Liver (tissue), 9 donors: ENCODE measurements around the gene HELZ2. TPM values are rescaled to one million over a fixed set of nuclear protein-coding genes. Genes with fewer than 3 reads are reported as not detected.

Experiments used
- DNase-seq: peaks from one replicate; pipeline ENCODE4 v3.0.0-alpha.2; 2017; ENCODE audit warnings: low spot score
- H3K27ac ChIP-seq, 2 donors: one replicate each; pipeline ENCODE4 v1.7.0; 2013; ENCODE audit warnings: inconsistent platforms in 2 of 2, low read length in 2 of 2, control low read depth in 1 of 2, low read depth in 1 of 2, mild to moderate bottlenecking in 1 of 2
- H3K27me3 ChIP-seq, 4 donors: one replicate each; pipeline versions ENCODE4 v1.6.1 to v1.7.0; 2013; ENCODE audit warnings: low read length in 3 of 4, inconsistent platforms in 1 of 4, mild to moderate bottlenecking in 1 of 4, moderate library complexity in 1 of 4; ENCODE audit not compliant: control insufficient read depth in 4 of 4, insufficient read depth in 4 of 4
- H3K36me3 ChIP-seq, 4 donors: one replicate each; pipeline versions ENCODE4 v1.6.1 to v1.7.0; 2013; ENCODE audit warnings: low read length in 3 of 4, mild to moderate bottlenecking in 3 of 4, low read depth in 1 of 4, moderate library complexity in 1 of 4; ENCODE audit not compliant: control insufficient read depth in 4 of 4, insufficient read depth in 3 of 4
- H3K4me1 ChIP-seq, 4 donors: one replicate each; pipeline versions ENCODE4 v1.6.1 to v1.7.0; 2013; ENCODE audit warnings: low read length in 3 of 4, mild to moderate bottlenecking in 3 of 4, moderate library complexity in 1 of 4; ENCODE audit not compliant: control insufficient read depth in 4 of 4, insufficient read depth in 4 of 4
- H3K4me3 ChIP-seq, 3 donors: one replicate each; pipeline versions ENCODE4 v1.6.1 to v1.7.0; 2013; ENCODE audit warnings: low read length in 3 of 3, control low read depth in 1 of 3, low read depth in 1 of 3, mild to moderate bottlenecking in 1 of 3
- H3K9ac ChIP-seq, 2 donors: one replicate each; pipeline ENCODE4 v1.7.0; 2013; ENCODE audit warnings: low read length in 2 of 2, mild to moderate bottlenecking in 2 of 2, moderate library complexity in 2 of 2, control low read depth in 1 of 2, low read depth in 1 of 2
- H3K9me3 ChIP-seq, 4 donors: one replicate each; pipeline versions ENCODE4 v1.6.1 to v1.7.0; 2013; ENCODE audit warnings: low read length in 3 of 4; ENCODE audit not compliant: control insufficient read depth in 4 of 4
- CTCF ChIP-seq: fragments of 150-350 bp; IDR thresholded peaks from 2 replicates; pipeline ENCODE4 v1.5.1; 2017; ENCODE audit warnings: improper control_type of control experiment, low read depth, low read length; ENCODE audit not compliant: missing input control
- EGR1 ChIP-seq, 2 donors: IDR thresholded peaks; 2 replicates each; pipeline ENCODE4 v1.6.1; 2016 to 2018; ENCODE audit warnings: antibody characterized with exemption in 2 of 2, low read depth in 2 of 2
- FOXA1 ChIP-seq: IDR thresholded peaks from 2 replicates; pipeline ENCODE4 v1.6.1; 2016; ENCODE audit warnings: antibody characterized with exemption
- HNF4A ChIP-seq, 2 donors: conservative IDR thresholded peaks; 2 replicates each; pipeline ENCODE4 v1.6.1; 2016; ENCODE audit warnings: antibody characterized with exemption in 2 of 2, mild to moderate bottlenecking in 2 of 2
- HNF4G ChIP-seq: IDR thresholded peaks from 2 replicates; pipeline ENCODE4 v1.6.1; 2016; ENCODE audit warnings: antibody characterized with exemption
- NR2F2 ChIP-seq: IDR thresholded peaks from 2 replicates; pipeline ENCODE4 v1.6.1; 2016; ENCODE audit warnings: antibody characterized with exemption
- REST ChIP-seq: IDR thresholded peaks from 2 replicates; pipeline ENCODE4 v1.6.1; 2016; ENCODE audit warnings: antibody characterized with exemption, mild to moderate bottlenecking
- RXRA ChIP-seq, 2 donors: IDR thresholded peaks; 2 replicates each; pipeline ENCODE4 v1.6.1; 2017 to 2018; ENCODE audit warnings: antibody characterized with exemption in 2 of 2, mild to moderate bottlenecking in 1 of 2
- TAF1 ChIP-seq: conservative IDR thresholded peaks from 2 replicates; pipeline ENCODE4 v1.6.1; 2016; ENCODE audit warnings: antibody characterized with exemption, mild to moderate bottlenecking
- YY1 ChIP-seq: IDR thresholded peaks from 2 replicates; pipeline ENCODE4 v1.6.1; 2016; ENCODE audit warnings: antibody characterized with exemption, mild to moderate bottlenecking
- ZBTB33 ChIP-seq: IDR thresholded peaks from 2 replicates; pipeline ENCODE4 v1.6.1; 2016; ENCODE audit warnings: antibody characterized with exemption
- WGBS: extraction: QIAGEN DNeasy Blood & Tissue Kit; methylation state at CpG from one replicate; pipeline ENCODE4 v1.1.7; 2013; 5-methylcytosine and 5-hydroxymethylcytosine counted together
- polyA plus RNA-seq, 2 donors: library from polyadenylated mRNA; stranded (reverse) in 1 of 2; unstranded in 1 of 2; fragments of 200-250 nt in 1 of 2; fragments of >200 nt in 1 of 2; fragmentation: Nextera tagmentation in 1 of 2; extraction: Ambion mirVana in 1 of 2; gene quantifications; one replicate each; pipeline versions ENCODE4 v1.2.1 to v1.2.3, GENCODE V29; 2013 to 2015
- total RNA-seq, 2 donors: library from RNA; depleted of rRNA; stranded (reverse); fragments of >200 nt; gene quantifications; one replicate each; pipeline ENCODE4 v1.2.3, GENCODE V29; 2014
- donor health status: healthy.
- donor health status: healthy.
- donor health status: healthy.
- donor health status: healthy.
- donor health status: healthy.

HELZ2 gene
- total and polyA plus RNA-seq, 4 donors: 3.7 to 26.6 (median 15.5) TPM

GRCh38 chr20:63573647-63574131, 350 bp downstream of the HELZ2 start (continued):
- TF ChIP-seq REST: no peak

GRCh38 chr20:63572788-63573646, 1.0 kb downstream of the HELZ2 start:
- DNase-seq: no peak
- H3K27me3 ChIP-seq: no peaks in the 10 kb centered on the region
- H3K4me1 ChIP-seq: peaks cover 6 to 28% (median 20%) of the 10 kb centered on the region in 4 donors
- H3K9ac ChIP-seq: peak overlapping the region; percentile 94 to 95
- TF ChIP-seq NR2F2: no peak
- no peak for TF ChIP-seq EGR1 (IDR thresholded peaks at IDR 0.05; ENCODE audit: low read depth in 2 of 2)
- TF ChIP-seq HNF4A (conservative IDR thresholded peaks at IDR 0.05): no peak
- no peak for TF ChIP-seq HNF4G
- no peak for TF ChIP-seq RXRA (IDR thresholded peaks at IDR 0.05)
- no peak for TF ChIP-seq CTCF
- TF ChIP-seq YY1: no peak
- TF ChIP-seq TAF1: no peak
- no peak for TF ChIP-seq ZBTB33
- no peak for TF ChIP-seq FOXA1
- no peak for TF ChIP-seq REST
- H3K9me3 ChIP-seq: no peaks in the 10 kb centered on the region
- WGBS: 91% methylated on average over 34 of the region's 34 CpGs
- peaks cover 0 to 7% (median 0%) of the 10 kb centered on the region in 4 donors for H3K36me3 ChIP-seq
- peak overlapping the region in 1 of 2 donors; percentile 9 for H3K27ac ChIP-seq
- H3K4me3 ChIP-seq: peak overlapping the region; percentile 68 to 96 (median 71)
